Raji (cell line): ENCODE measurements around the gene JRKL.

Source experiments
- POLR2A ChIP-seq: IDR thresholded peaks from 2 replicates; pipeline ENCODE4 v1.6.1; 2011; ENCODE audit warnings: low read depth, low read length, control low read depth; ENCODE audit not compliant: insufficient read depth

Gene JRKL

GRCh38 chr11:96384156-96384555 lies 5.7 kb upstream of the JRKL start:
- no peak for TF ChIP-seq POLR2A

GRCh38 chr11:96385187-96385586 lies 4.6 kb upstream of the JRKL start:
- TF ChIP-seq POLR2A = no peak

- TF ChIP-seq POLR2A = no peak
Measured at GRCh38 chr11:96388891-96389719, 708 bp upstream of the JRKL start.

GRCh38 chr11:96390488-96390792 lies 627 bp downstream of the JRKL start:
- no peak for TF ChIP-seq POLR2A

GRCh38 chr11:96391698-96392307 lies 2.0 kb downstream of the JRKL start:
- no peak for TF ChIP-seq POLR2A

- no peak for TF ChIP-seq POLR2A
Measured at GRCh38 chr11:96393753-96394348, 4.0 kb downstream of the JRKL start.

- TF ChIP-seq POLR2A = no peak
Measured at GRCh38 chr11:96394773-96395172, 5.0 kb downstream of the JRKL start.

- no peak for TF ChIP-seq POLR2A
Measured at GRCh38 chr11:96396637-96397036, 6.8 kb downstream of the JRKL start.

GRCh38 chr11:96397863-96398262 lies 8.1 kb downstream of the JRKL start:
- no peak for TF ChIP-seq POLR2A

GRCh38 chr11:96400697-96401096 lies 10.9 kb downstream of the JRKL start:
- TF ChIP-seq POLR2A = no peak

GRCh38 chr11:96412761-96413381 lies 23.1 kb downstream of the JRKL start:
- TF ChIP-seq POLR2A = no peak

- no peak for TF ChIP-seq POLR2A
Measured at GRCh38 chr11:96413408-96413807, 23.6 kb downstream of the JRKL start.

- TF ChIP-seq POLR2A = no peak
Measured at GRCh38 chr11:96424693-96425092, 34.9 kb downstream of the JRKL start.

- no peak for TF ChIP-seq POLR2A
Measured at GRCh38 chr11:96430668-96431067, 40.9 kb downstream of the JRKL start.
